Astrocyte of the cerebellum (primary cell): ENCODE measurements around the gene PGBD5.

ENCODE experiments used
- DNase-seq: peaks from one replicate; pipeline ENCODE4 v3.0.0-alpha.2; 2011; ENCODE audit warnings: low read depth
- H3K4me3 ChIP-seq: 2 replicates; pipeline ENCODE4 v1.5.1; 2011; ENCODE audit warnings: mild to moderate bottlenecking, low read depth, low read length, moderate library complexity
- in situ Hi-C: cut with HindIII; loops from 2 replicates; pipeline ENCODE4 v1.10.0; 2017; ENCODE audit warnings: low sequenced_read_pairs
- TF ChIP-seq, protein P1 (sequence below): IDR thresholded peaks from 2 replicates; pipeline ENCODE4 v1.5.1; 2012; ENCODE audit warnings: low read length, low read depth, moderate library complexity, mild to moderate bottlenecking; ENCODE audit errors: missing control alignments

The PGBD5 gene

DNA sequence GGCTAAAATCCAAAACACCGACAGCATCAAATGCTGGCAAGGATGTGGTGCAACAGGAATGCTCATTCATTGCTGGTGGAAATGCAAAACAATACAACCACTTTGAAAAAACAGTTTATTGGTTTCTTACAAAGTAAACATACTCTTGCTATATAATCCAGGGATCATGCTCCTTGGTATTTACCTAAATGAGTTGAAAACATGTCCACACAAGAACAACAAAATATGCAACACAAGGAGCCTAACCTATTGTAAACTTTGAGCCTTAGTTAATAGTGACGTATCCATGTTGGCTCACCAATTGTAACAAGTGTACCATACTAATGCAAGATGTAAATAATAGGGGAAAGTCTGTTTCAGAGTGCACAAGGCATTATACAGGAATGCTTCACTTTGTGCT lies 37.2 kb upstream of the PGBD5 start:
- no peak for DNase-seq
- in situ Hi-C loops: no loop called here
- H3K4me3 ChIP-seq: no peak overlapping the region
- TF ChIP-seq, protein P1, sequence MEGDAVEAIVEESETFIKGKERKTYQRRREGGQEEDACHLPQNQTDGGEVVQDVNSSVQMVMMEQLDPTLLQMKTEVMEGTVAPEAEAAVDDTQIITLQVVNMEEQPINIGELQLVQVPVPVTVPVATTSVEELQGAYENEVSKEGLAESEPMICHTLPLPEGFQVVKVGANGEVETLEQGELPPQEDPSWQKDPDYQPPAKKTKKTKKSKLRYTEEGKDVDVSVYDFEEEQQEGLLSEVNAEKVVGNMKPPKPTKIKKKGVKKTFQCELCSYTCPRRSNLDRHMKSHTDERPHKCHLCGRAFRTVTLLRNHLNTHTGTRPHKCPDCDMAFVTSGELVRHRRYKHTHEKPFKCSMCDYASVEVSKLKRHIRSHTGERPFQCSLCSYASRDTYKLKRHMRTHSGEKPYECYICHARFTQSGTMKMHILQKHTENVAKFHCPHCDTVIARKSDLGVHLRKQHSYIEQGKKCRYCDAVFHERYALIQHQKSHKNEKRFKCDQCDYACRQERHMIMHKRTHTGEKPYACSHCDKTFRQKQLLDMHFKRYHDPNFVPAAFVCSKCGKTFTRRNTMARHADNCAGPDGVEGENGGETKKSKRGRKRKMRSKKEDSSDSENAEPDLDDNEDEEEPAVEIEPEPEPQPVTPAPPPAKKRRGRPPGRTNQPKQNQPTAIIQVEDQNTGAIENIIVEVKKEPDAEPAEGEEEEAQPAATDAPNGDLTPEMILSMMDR: no peak

DNA sequence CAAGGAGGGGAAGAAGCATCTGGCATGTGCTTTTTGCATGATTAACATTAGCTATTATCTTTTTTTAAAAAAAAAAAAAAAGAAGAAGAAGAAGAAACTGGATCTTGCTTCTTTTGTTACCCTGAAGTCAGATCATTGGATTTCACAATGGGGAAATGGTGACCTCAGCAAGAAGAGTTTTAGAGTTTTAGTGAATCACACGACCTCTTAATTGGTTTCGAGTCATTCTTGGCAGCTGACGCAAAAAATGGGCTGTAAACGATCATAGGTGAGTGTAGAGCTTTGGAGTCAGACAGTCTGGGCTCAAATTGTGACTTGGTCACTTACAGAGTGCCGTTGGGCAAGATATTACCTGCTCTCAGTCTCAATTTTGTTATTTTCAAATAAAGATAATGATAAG lies 33.3 kb upstream of the PGBD5 start:
- no peak overlapping the region for H3K4me3 ChIP-seq
- TF ChIP-seq, protein P1: no peak
- in situ Hi-C loops: no loop called here
- DNase-seq: peak; percentile 16

DNA sequence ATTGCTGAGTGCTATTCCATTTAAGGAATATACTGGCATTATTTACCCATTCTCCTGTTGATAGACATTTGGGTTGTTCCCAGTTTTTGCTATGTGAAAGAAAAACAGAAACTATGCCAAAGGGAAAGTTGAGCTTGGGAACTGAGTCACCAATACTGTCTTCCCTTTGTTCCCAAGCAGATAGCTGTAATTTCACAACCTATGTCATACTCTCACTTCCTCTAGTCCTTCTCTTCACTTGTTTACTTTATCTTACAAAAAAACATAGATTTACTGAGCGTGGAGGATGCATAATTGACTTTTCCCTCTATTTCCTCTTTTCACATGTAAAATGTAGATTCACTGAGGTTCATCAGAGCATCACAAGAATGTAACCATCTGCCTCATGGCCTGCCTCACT lies 32.4 kb upstream of the PGBD5 start:
- no peak for DNase-seq
- H3K4me3 ChIP-seq: no peak overlapping the region
- in situ Hi-C loops: no loop called here
- TF ChIP-seq, protein P1: no peak

DNA sequence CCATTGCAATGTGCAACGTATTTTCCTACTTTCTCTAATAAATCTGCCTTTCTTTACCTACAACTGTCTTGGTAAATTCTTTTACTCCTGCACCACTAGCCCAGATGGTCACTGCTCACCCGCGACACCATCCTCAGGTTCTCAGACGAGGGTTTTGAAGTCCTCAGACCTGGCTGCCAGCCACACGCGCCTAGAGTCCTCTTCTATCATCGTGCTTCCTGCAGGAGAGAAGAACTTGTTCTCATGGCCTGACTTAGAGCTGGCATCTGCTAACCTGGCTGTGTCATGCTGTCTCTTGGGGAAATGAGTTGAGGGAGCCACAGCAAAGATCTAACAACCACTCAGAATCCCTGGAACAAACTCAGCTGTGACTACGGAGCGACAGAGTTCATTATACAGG lies 30.3 kb upstream of the PGBD5 start:
- in situ Hi-C loops: no loop called here
- TF ChIP-seq, protein P1: no peak
- H3K4me3 ChIP-seq: no peak overlapping the region
- DNase-seq: no peak

DNA sequence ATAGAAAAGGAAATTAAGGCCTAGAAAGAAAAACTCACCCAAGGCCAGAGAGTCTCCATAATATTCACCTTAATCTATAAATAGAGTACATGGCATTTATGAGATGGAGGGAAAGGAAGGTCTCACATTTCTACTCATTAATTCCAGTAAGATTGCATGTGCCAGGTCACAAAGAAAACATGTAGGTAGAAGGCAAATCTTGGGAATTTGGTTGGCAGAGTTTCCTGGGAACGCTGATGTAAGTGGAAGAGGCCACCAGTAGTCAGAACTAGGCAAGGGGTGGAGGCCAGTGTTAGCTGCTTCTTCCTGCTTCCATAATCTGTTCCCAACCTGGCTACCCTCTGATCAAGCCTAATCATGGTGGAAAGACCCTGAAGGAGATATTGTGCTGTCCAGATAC lies 29.2 kb upstream of the PGBD5 start:
- no peak overlapping the region for H3K4me3 ChIP-seq
- in situ Hi-C loops: no loop called here
- TF ChIP-seq, protein P1: no peak
- DNase-seq: no peak

DNA sequence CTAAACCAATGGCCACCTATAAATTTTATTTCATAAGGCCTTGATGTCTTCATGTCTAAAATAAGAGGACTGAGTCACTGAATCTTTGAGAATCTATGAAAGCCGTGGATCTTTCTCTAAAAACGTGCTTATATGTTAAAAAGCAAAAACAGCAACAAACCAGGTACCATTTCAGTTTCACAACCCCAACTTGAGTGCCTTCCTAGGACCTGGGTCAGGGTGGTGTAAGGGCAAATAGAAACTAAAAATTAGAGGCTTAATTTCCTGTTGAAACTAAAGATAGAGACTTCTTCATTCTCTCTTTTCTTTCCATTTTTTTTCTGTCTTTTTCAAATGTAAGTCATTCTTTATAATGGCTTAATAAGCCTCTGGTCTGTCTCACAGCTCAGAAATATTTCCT lies 27.2 kb upstream of the PGBD5 start:
- TF ChIP-seq, protein P1: no peak
- DNase-seq: no peak
- in situ Hi-C loops: no loop called here
- H3K4me3 ChIP-seq: no peak overlapping the region
